Islet precursor cell (in vitro differentiated cells): ENCODE results near the gene SCG5.

ENCODE experiments used
- DNase-seq: peaks from one replicate; pipeline ENCODE4 v3.0.0-alpha.2; 2018

SCG5 gene

GRCh38 chr15:32659340-32660155 is 18.0 kb downstream of the SCG5 start:
- peak; percentile 74 for DNase-seq

- DNase-seq, result no peak
Observed at GRCh38 chr15:32663671-32664070, 22.2 kb downstream of the SCG5 start.

- no peak for DNase-seq
Observed at GRCh38 chr15:32664796-32665195, 23.3 kb downstream of the SCG5 start.

- no peak for DNase-seq
Observed at GRCh38 chr15:32667321-32667720, 25.8 kb downstream of the SCG5 start.

GRCh38 chr15:32668942-32669341 is 27.4 kb downstream of the SCG5 start:
- DNase-seq, result peak; percentile 57

- peak; percentile 88 for DNase-seq
Observed at GRCh38 chr15:32669896-32670611, 28.5 kb downstream of the SCG5 start.

- DNase-seq, result peak; percentile 21
Observed at GRCh38 chr15:32670623-32671022, 29.1 kb downstream of the SCG5 start.

GRCh38 chr15:32671339-32672325 is 30.1 kb downstream of the SCG5 start:
- peak; percentile 51 for DNase-seq

GRCh38 chr15:32674681-32675080 is 33.2 kb downstream of the SCG5 start:
- DNase-seq, result peak; percentile 32

- DNase-seq, result no peak
Observed at GRCh38 chr15:32675466-32675865, 34.0 kb downstream of the SCG5 start.

GRCh38 chr15:32676169-32676568 is 34.7 kb downstream of the SCG5 start:
- peak; percentile 12 for DNase-seq

GRCh38 chr15:32677238-32677750 is 35.8 kb downstream of the SCG5 start:
- peak; percentile 52 for DNase-seq

GRCh38 chr15:32679298-32679690 is 37.8 kb downstream of the SCG5 start:
- DNase-seq, result peak; percentile 49

GRCh38 chr15:32682569-32682968 is 41.1 kb downstream of the SCG5 start:
- no peak for DNase-seq

- no peak for DNase-seq
Observed at GRCh38 chr15:32682977-32683630, 41.6 kb downstream of the SCG5 start.

- DNase-seq, result no peak
Observed at GRCh38 chr15:32683906-32684584, 42.5 kb downstream of the SCG5 start.

GRCh38 chr15:32685576-32685975 is 44.1 kb downstream of the SCG5 start:
- no peak for DNase-seq

- DNase-seq, result no peak
Observed at GRCh38 chr15:32687556-32687955, 46.0 kb downstream of the SCG5 start.

- no peak for DNase-seq
Observed at GRCh38 chr15:32688151-32688639, 46.7 kb downstream of the SCG5 start.

- no peak for DNase-seq
Observed at GRCh38 chr15:32690941-32691688, 49.6 kb downstream of the SCG5 start.

- DNase-seq, result no peak
Observed at GRCh38 chr15:32691689-32692038, 50.2 kb downstream of the SCG5 start.
